Skeletal muscle tissue (tissue), 4 donors: ENCODE results near the gene SATB2. TPM values are rescaled to one million over a fixed set of nuclear protein-coding genes. Genes with fewer than 3 reads are reported as not detected.

Experiments
- H3K27ac ChIP-seq: one replicate; pipeline ENCODE4 v1.7.0; 2013; ENCODE audit warnings: mild to moderate bottlenecking, low read depth, low read length, inconsistent platforms
- H3K27me3 ChIP-seq, 3 donors: one replicate each; pipeline ENCODE4 v1.7.0; 2013; ENCODE audit warnings: low read length in 3 of 3; ENCODE audit not compliant: control insufficient read depth in 3 of 3, insufficient read depth in 3 of 3
- H3K36me3 ChIP-seq, 3 donors: one replicate each; pipeline ENCODE4 v1.7.0; 2013; ENCODE audit warnings: low read length in 3 of 3; ENCODE audit not compliant: control insufficient read depth in 3 of 3, insufficient read depth in 3 of 3
- H3K4me1 ChIP-seq, 3 donors: one replicate each; pipeline ENCODE4 v1.7.0; 2013; ENCODE audit warnings: low read length in 3 of 3, mild to moderate bottlenecking in 3 of 3; ENCODE audit not compliant: control insufficient read depth in 3 of 3, insufficient read depth in 3 of 3
- H3K4me3 ChIP-seq, 3 donors: one replicate each; pipeline ENCODE4 v1.7.0; 2013; ENCODE audit warnings: low read length in 3 of 3
- H3K9ac ChIP-seq, 3 donors: one replicate each; pipeline ENCODE4 v1.7.0; 2013; ENCODE audit warnings: low read length in 3 of 3, mild to moderate bottlenecking in 3 of 3, moderate library complexity in 2 of 3, low read depth in 1 of 3
- H3K9me3 ChIP-seq, 3 donors: one replicate each; pipeline ENCODE4 v1.7.0; 2013; ENCODE audit warnings: low read length in 3 of 3; ENCODE audit not compliant: control insufficient read depth in 3 of 3
- total RNA-seq: library from RNA; depleted of rRNA; stranded (reverse); fragments of >200 nt; gene quantifications from one replicate; pipeline ENCODE4 v1.2.3, GENCODE V29; 2014
- donor health status: Osteomylitis.

SATB2 gene
- total RNA-seq, 1 donor from 2014 or later: 3.7 TPM

GRCh38 chr2:199460846-199461710 is 3.3 kb upstream of the SATB2 start:
- Histone ChIP-seq H3K4me3 (no peak overlapping the region), H3K27me3 (peaks cover 63 to 72% (median 65%) of the 10 kb centered on the region in 3 donors), H3K9ac (no peak overlapping the region), H3K27ac (no peak overlapping the region), H3K36me3 (no peaks in the 10 kb centered on the region), H3K9me3 (no peaks in the 10 kb centered on the region), H3K4me1 (peaks cover 29 to 45% (median 31%) of the 10 kb centered on the region in 3 donors)

- H3K4me3 ChIP-seq: peak overlapping the region; percentile 89 to 98 (median 90)
- peak overlapping the region; percentile 56 for H3K27ac ChIP-seq
- no peaks in the 10 kb centered on the region for H3K9me3 ChIP-seq
- H3K9ac ChIP-seq: peak overlapping the region; percentile 78 to 91 (median 86)
- no peaks in the 10 kb centered on the region for H3K36me3 ChIP-seq
- peaks cover 30 to 52% (median 35%) of the 10 kb centered on the region in 3 donors for H3K4me1 ChIP-seq
- H3K27me3 ChIP-seq: peaks cover 61 to 71% (median 63%) of the 10 kb centered on the region in 3 donors
These were observed 2.4 kb upstream of the SATB2 start for GRCh38 chr2:199460101-199460671.

DNA sequence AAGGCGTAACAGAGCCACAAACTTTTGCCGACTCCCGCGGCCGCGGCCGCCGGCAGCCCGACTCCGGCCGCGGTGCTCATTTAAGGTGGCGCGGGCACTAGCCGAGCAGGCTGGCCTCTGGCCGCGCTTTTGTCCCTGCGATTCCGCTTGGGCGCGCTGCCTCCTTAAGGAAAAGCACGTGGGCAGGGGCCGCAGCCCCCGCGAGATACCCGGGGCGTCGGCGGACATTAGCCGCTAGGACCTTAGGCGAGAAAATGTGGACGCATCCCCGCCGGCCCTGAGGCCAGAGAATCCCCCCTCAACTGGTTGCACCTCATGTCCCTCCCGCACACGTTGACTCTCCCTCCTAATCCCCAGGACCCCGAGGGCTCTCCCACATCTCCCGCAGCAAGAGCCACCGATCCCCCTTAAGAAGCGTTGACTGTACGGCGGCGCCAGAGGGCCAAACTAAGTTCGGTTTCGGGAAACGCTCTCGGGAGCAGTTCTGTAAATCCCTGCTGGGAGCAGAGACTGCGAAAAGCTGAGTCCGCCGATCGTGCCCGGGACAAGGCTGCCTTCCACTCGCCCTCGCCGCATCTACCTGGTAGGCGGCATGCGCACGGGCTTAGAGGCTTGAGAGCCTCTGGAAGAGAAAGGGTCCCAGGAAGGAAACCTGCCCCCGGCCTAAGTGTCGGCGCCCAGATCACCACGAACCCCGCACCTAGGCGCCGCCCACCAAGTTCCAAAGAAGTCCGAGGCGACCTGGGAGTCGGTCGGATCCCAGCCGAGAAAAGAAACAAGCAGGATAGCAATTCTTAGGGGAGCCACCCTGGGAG is 1.8 kb upstream of the SATB2 start:
- H3K27ac ChIP-seq: peak overlapping the region; percentile 56
- peaks cover 57 to 68% (median 59%) of the 10 kb centered on the region in 3 donors for H3K27me3 ChIP-seq
- H3K9me3 ChIP-seq: no peaks in the 10 kb centered on the region
- peak overlapping the region; percentile 78 to 91 (median 86) for H3K9ac ChIP-seq
- H3K4me1 ChIP-seq: peaks cover 30 to 50% (median 32%) of the 10 kb centered on the region in 3 donors
- no peaks in the 10 kb centered on the region for H3K36me3 ChIP-seq
- H3K4me3 ChIP-seq: peak overlapping the region; percentile 89 to 98 (median 90)

DNA sequence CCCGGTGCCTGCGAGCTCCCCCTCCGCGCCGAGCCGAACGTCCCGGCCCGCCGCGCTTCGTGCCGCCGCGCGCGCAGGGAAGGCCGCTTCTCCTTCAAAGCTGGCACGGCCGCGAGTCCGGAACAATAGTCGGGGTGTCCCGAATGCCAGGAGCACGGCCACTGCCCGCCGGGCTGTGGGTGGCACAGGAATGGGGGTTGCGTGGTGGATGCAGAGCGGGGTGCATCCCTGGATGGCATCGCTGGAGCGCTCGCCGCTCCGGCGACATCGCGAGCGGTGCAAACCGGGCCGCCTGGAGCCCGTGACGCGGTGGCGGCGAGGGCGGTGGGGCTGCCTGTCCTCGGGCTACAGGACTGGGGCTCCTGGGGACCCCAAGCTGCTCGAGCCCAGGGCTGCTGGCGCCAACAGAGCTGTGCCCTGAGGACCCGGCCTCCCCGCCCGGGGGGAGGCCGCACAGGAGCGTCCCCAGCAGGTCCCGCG is 1.1 kb upstream of the SATB2 start:
- peaks cover 26 to 44% (median 28%) of the 10 kb centered on the region in 3 donors for H3K4me1 ChIP-seq
- H3K4me3 ChIP-seq: peak overlapping the region; percentile 89 to 98 (median 90)
- no peaks in the 10 kb centered on the region for H3K36me3 ChIP-seq
- no peaks in the 10 kb centered on the region for H3K9me3 ChIP-seq
- peak overlapping the region; percentile 56 for H3K27ac ChIP-seq
- H3K27me3 ChIP-seq: peaks cover 50 to 65% (median 55%) of the 10 kb centered on the region in 3 donors
- peak overlapping the region; percentile 68 to 91 (median 86) for H3K9ac ChIP-seq

DNA sequence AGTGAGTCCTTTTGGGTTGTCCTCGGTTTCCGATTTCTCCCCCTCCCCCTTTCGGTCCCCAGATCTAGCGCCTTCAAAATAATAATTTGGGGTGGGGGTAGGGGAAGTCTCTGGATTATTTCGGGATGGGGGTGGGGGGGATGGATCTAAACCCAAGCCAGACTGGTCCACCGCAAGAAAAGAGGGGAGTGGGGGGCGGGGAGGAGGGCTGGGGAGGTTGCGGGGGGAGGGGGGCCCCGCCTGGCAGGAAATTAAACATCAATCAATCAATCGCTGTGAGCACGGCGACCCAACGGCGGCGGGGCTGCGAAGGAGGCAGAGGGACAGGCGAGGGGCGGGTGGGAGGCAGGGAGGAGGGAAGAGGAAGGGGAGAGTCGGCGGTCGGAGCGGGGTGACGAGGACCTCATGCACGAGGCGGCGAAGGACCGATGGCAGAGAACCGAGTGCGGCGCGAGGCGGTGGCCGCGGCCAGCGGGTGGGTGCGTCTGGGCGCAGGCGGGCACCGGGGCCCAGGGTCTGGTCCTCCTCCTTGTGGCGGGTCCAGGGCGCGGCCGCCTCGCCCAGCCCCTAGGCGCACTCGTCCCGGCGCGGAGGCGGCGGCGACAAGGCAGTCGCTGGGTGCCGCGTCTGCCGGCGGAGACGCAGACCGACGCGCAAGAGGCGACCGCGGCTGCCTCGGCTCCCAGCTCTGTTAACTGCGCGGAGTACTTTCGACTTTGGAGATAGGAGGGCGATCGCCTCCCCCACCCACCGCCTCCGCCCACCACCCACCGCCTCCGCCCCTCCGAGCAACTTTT is 468 bp upstream of the SATB2 start:
- Histone ChIP-seq H3K4me1 (peaks cover 22 to 38% (median 22%) of the 10 kb centered on the region in 3 donors), H3K27ac (peak overlapping the region; percentile 56)

DNA sequence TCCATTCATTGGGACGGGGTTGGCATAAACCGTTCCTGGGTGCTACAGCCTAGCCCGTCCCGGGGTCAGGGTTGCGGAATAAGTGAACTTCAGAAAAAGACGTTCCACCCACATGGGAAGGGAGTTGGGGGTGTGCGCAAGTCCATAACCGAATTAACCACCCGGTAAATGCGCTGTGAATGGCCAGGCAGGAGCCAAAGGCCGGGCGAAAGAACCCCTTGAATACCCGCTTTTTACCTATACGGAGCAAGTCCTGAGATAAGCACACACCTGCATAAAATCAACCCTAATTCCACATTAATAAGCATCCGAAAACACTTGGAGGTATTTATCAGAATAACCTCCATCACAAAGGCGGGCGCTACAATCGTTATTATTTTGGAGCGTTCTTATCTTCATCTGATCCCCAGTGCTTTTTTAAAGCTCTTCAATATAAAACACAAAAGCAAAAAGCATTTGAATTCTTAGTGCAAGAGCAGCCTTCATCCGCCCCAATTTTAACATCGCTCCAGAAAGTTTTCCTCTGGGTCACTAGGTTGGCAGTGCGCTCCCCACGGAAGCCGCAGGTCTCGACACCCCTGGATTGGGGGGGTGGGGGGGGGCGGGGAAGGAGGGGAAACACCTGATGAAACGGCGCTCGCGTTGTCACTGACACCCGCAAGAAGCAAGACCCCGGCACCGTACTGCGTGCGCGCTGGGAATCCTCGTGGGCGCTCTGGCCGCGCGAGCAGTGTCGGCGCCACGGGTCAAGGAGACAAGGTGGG is 1.2 kb downstream of the SATB2 start:
- H3K4me3 ChIP-seq: peak overlapping the region; percentile 60 to 65 (median 62)
- no peak overlapping the region for H3K27ac ChIP-seq
- peaks cover 18 to 36% (median 20%) of the 10 kb centered on the region in 3 donors for H3K4me1 ChIP-seq
- no peaks in the 10 kb centered on the region for H3K9me3 ChIP-seq
- H3K36me3 ChIP-seq: no peaks in the 10 kb centered on the region
- peak overlapping the region in 2 of 3 donors; percentile 27 to 66 for H3K9ac ChIP-seq
- H3K27me3 ChIP-seq: peaks cover 30 to 48% (median 48%) of the 10 kb centered on the region in 3 donors

More for the DNA sequence above, 468 bp upstream of the SATB2 start:
- Histone ChIP-seq H3K4me3 (peak overlapping the region; percentile 89 to 98 (median 90)), H3K27me3 (peaks cover 44 to 59% (median 53%) of the 10 kb centered on the region in 3 donors), H3K9ac (peak overlapping the region in 2 of 3 donors; percentile 86 to 91), H3K9me3 (no peaks in the 10 kb centered on the region), H3K36me3 (no peaks in the 10 kb centered on the region)

DNA sequence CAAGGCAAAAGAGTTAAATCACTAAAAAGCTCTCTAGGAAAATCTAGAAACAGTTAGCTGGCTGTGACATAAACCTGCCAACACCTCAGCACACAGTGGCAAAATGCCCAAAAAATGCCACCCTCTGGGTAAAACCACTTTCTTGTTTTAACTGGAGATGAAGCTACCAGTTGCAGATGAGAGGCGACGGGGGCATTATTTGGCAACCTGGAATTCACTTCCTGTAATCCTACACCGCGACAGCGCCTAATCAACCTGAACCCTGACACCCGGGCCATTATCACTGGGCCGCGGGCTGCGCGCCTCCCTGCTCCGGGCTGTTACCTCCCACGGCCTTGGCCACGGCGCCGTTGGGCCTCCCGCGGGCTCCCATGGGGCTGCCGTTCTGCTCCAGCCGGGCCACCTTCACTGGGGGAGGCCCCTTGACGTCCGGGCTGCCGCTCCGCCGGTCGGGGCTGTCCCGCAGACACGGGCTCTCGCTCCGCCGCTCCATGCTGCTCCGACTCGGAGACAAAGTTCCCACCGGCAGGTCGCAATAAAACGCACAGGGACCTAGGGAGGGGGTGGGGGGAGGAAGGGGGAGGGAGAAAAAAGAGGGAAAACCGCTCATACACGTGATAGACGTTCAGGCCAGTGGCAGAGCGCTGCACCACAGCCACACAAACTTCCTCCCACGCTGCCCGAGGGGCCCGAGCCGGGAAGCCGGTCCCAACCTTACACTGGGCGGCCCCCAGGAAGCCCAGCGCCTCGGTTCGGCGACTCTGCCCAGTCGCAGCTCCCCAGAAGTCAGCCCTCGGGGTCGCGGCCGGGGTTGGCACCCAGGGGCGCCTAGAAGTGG is 2.0 kb downstream of the SATB2 start:
- peak overlapping the region in 1 of 3 donors; percentile 51 for H3K9ac ChIP-seq
- no peaks in the 10 kb centered on the region for H3K9me3 ChIP-seq
- peak overlapping the region; percentile 38 to 65 (median 47) for H3K4me3 ChIP-seq
- peaks cover 27 to 46% (median 41%) of the 10 kb centered on the region in 3 donors for H3K27me3 ChIP-seq
- H3K4me1 ChIP-seq: peaks cover 18 to 36% (median 20%) of the 10 kb centered on the region in 3 donors
- no peak overlapping the region for H3K27ac ChIP-seq
- no peaks in the 10 kb centered on the region for H3K36me3 ChIP-seq

- peaks cover 18 to 32% (median 19%) of the 10 kb centered on the region in 3 donors for H3K4me1 ChIP-seq
- H3K9me3 ChIP-seq: no peaks in the 10 kb centered on the region
- peaks cover 21 to 43% (median 35%) of the 10 kb centered on the region in 3 donors for H3K27me3 ChIP-seq
- H3K4me3 ChIP-seq: peak overlapping the region in 1 of 3 donors; percentile 47
- no peak overlapping the region for H3K9ac ChIP-seq
- H3K27ac ChIP-seq: no peak overlapping the region
- no peaks in the 10 kb centered on the region for H3K36me3 ChIP-seq
These were observed 2.6 kb downstream of the SATB2 start for GRCh38 chr2:199455210-199455544.
